HG02884 (cell line): Measurements from ENCODE around the gene ARHGAP23.
"Not testable (repeated sequence)": the region's sequence is repeated elsewhere in the genome, so short reads cannot be mapped to it uniquely, and the experiment has no call there.

Experiments used
- ATAC-seq: cut with Tn5 transposase; IDR thresholded peaks from one replicate; pipeline ENCODE4 v1.9.1; 2021; ENCODE audit warnings: mild to moderate bottlenecking, moderate library complexity; ENCODE audit not compliant: unreplicated experiment

ARHGAP23 gene

DNA sequence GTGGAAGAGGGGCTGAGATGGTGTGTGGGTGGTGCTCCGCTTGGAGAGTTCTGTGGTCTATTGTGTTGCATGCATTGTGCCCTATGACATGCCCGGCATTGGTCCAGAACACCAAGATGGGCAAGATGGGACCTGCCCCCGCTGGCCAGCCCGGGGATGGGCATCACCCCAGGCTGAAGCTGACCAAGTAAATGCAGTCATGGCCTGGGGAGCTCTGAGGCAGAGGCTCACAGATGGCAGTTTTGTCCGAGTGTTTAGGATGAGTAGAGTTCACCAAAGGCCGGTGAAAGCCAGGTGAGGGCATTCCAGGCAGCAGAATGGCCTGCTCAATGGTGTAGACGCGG, 54.4 kb downstream of the ARHGAP23 start:
- ATAC-seq = not testable (repeated sequence)

DNA sequence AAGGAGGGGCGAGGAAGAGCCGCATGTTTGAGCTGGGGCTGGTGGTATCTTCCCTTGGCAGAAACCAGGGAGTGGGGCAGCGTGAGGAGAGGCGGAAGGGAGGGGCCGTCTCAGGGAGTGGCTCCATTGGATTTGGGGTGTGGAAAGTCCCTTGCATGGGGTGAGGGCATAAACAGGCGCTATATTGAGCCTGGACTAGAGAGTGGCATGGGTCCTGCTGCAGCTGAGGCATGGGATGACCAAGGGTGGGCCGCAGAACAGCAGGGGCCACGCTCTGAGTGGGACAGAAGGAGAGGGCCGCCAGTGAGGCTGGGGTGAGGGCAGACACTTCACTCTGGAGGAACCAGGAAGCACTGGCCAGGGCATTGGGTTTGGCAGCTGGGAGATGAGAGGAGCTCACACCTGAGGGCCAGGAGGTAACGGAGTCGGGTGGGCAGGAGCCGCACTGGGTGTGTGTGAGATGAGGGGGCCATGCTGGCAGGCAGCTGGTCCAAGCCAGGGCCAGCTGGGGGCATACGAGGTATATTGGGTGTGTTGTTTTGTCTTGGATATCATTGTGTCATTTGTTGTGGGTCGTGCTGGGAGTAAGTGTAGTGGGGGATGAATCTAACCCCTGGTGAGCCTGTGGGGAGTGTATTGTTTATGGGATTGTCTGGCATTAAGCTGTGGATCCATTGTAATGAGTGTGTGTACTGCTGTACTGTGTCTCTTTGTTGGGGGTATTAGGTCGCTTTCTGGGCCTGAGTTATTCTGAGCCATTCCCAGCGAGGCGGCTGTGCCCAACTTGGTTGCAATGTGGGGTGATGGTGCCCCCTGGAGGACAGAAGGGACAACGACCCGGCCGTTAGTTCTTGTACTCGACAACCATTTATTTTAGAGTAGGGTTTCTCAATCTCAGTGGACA, 56.2 kb downstream of the ARHGAP23 start:
- ATAC-seq = not testable (repeated sequence)

DNA sequence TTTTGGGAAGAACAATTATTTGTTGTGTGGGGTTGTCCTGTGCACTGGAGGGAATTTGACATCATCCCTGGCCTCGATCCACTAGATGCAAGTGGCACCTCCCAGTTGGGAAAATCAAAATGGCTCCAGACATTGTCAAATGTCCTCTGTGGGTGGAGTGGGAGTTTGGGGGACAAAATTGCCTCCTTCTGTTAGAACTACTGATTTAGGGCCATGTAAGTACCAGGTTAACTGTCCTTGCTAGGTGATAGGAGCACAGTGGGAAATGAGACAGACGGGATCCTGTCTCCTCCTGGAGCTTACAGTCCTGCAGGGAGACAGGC, 56.8 kb downstream of the ARHGAP23 start:
- ATAC-seq = no peak

DNA sequence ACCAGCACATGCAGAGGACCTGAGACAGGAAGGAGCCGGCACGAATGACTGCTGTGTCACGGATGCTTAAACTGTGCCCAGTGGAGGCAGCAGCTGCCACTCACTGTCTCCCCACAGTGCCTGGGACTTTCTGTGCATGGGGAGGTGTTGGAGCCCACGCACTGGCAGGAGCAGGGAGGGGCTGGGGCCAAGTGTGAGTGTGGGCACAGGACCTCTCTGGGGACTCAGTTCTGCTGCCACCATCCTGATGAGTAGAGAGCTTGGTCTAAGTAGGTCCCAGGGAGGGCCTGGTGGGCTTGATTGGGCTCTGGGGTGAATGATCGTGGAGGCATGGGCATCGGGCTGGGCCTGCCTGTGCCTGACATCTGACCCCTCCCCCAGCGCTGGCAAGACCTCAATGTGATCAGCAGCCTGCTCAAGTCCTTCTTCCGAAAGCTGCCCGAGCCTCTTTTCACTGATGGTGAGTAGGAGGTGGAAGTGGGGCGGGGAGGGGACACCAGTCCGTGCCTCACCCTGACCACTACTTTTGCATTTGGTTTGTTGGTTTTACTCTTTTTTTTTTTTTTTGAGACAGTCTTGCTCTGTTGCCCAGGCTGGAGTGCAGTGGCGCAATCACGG, 57.5 kb downstream of the ARHGAP23 start:
- not testable (repeated sequence) for ATAC-seq

DNA sequence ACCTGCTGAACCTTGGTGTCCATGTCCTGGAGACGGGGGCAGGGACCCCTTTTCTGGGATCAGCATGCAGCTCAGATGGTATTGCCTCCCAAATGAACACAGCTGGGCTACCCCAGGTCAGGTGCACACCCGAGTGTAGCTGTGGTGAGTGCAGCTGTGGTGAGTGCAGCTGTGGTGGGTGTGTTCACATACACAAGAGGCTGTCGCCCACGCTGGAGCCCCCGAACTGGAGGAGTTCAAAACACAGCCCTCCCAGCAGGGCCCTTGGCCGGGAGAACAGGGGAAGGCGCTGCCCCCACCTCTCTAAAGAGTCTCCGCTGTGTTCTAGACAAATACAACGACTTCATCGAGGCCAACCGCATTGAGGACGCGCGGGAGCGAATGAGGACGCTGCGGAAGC, 61.5 kb downstream of the ARHGAP23 start:
- ATAC-seq = not testable (repeated sequence)

DNA sequence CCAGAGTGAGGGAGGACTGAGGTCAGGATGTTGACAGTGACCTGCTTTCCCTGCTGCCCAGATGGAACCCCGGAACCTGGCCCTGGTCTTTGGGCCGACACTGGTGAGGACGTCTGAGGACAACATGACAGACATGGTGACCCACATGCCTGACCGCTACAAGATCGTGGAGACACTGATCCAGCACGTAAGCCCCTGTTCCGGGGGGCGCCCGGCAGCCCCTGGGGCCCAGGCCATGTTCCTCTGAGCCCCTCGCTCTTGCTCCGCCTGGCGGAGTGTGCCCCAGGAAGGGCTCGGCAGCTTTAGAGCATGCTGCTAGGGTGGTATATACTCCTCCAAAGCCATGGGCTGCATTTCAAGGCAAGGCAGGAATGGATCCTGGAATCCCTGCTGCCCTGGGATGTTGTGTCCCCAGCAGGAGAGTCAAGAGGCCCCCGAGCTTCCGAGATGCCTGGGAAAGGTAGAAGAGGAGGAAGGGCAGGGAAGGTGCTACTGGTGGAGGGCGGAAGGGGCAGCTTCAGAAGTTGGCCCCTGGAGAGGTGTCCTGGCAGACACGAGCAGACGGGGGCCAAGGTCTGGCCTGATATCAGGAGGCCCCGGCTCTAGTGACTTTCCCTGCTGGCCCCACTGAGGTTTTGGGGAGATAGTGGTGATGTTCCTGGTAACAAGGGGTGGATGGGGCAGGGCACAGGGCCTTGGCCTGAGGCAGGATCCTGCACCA, 63.2 kb downstream of the ARHGAP23 start:
- not testable (repeated sequence) for ATAC-seq

DNA sequence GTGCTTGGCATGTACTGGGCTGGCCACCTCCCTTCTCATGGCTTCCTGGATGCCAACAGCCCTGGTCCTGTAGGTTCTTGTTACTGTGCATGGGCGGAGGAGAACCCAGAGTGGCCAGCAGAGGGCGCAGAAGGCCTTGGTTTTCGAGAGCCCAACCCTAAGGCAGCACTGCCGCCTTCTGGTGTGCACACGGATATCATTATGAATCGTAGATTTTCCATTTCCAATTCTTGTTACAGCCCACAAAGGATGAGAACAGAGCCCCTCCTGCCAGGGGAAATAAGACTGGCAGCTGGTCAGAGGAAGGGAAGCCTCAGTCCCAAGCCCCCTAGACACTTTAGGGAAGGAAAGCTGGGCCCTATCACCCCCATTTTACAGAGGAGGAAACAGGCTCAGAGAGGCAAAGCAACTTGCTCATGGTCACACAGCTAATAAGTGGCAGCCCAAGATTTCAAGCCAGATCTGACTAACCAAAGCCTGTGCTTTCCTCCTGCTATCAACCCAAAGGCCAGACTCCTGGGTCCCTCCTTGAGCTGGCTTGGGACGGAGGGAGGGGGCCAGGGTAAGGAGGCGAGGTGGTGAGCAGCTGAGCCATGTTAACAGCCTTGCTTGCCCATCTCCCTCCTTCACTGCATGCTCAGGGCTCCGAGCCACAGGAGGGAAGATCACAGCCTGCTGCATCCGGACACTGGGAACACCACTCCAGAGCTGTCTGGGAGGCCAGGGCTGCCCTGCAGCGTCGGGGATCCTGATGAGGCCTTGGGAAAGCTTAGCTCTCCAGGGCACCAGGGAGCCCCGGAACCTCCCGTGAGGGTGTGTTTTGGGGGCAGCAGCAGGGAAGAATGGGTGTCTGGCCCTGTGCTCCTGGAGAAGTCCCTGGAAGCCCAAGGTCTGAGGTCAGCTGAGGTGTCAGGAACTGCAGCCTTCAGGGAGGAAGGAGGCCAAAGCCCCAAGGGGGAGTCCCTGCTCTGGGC, 64.1 kb downstream of the ARHGAP23 start:
- not testable (repeated sequence) for ATAC-seq

DNA sequence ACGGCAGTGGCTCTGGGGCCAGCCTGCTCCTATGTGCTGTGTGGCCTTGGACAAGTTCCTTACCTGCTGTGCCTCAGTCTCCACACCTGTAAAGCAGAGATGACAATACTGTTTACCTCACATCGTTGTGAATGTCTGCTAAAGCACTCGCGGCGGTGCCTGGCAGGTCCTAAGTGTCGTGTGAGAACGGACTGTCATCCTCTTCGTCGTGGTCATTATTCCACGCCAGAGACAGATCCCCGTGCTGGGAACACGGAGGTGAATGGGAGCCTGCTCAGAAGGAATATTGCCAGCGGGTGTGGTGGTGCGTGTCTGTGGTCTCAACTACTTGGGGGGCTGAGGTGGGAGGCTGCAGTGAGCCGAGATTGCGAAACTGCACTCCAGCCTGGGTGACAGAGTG, 65.9 kb downstream of the ARHGAP23 start:
- not testable (repeated sequence) for ATAC-seq

DNA sequence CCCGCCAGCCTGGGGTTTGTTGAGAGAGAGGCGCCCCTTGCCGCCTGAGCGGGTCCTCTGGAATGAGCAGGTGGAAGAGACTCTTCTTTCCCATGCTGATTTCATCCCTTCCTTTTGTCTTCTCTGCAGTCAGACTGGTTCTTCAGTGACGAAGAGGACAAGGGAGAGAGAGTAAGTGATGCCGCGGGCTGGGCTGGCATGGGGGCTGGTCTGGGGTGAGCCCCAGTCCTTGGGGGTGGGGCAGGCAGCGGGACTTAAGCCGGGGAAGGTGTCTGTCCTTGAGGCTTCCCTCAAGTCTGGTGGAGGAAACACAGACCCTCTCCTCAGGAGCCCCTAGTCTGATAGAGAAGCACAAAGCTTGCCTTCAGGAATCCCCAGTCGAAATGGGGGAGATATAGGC, 69.4 kb downstream of the ARHGAP23 start:
- not testable (repeated sequence) for ATAC-seq

DNA sequence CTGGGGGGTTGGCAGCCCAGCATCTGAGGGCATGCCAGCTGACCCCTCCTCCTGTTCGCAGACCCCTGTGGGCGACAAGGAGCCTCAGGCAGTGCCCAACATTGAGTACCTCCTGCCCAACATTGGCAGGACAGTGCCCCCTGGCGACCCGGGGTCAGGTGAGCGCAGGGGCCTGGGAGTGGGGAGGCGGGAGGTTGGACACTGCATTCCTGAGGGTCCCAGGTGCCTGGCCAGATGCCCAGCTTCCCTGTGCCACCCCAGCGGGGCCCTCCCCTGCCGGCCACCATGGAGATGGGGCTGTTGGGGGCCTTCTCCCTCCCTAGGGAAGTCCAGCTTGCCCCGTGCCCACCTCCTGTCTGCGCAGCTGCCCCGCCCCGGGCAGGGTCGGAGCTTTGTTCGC, 70.1 kb downstream of the ARHGAP23 start:
- ATAC-seq = no peak

DNA sequence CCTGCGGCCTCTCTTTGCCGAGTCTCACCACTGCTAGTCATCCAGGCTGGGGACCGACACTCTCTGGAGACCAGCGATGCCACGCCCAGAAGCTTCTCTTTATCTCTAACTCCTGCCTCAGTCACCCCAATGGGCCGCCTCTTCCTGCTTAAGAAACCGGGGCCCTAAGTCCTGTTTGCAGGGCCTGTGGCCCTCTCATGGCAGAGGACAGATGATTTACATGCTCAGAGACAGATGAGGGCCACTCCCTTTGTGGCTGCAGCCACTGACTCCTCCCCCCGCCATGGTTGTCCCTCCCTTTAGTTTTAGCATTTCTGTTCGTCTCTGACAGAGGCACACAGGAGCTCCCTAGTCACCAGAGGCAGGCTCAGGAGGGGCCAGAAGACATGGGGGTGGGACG, 71.0 kb downstream of the ARHGAP23 start:
- not testable (repeated sequence) for ATAC-seq

DNA sequence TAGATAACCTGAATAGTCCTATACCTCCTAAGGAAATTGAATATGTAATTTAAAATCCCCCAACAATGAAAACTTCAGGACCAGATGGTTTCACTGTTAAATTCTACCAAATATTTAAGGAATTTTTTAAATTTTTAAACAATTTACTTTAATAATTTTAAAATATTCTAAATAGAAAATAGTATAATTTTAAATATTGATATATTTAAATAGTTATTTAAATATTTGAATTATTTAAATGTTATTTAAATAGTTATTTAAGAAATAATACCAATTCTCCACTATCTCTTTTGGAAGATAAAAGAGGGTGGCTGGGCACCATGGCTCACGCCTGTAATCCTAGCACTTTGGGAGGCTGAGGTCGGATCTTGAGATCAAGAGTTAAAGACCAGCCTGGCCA, 73.5 kb downstream of the ARHGAP23 start:
- ATAC-seq = not testable (repeated sequence)

DNA sequence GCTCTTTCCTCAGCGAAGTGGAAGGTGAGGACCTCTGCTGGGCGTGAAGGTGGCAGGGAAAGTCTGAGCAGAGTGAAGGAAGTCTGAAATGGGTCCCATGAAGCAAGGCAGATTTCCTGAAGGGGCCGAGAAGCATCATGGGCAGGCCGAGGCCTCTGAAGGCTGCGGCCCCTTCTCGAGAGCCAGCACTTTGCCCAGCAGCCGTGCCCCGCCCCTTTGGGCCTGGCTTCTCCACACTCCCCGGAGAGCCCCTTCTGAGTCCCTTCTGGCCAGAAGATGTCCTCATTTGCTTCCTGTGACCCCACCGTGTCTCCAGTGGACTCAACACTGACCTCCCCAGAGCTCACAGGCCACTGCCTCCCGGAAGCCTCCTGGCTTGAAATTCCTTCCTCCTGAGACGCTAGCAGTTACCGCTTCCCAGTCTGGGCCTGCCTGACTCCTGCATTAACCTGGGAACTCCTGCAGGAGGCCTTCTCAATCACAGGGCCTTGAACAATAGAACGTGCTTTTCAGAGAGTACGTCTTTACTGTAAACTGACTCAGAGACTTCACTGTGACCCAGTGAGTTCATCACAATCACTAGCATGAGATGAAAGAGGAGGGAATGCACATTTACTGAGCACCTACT, 75.1 kb downstream of the ARHGAP23 start:
- not testable (repeated sequence) for ATAC-seq

DNA sequence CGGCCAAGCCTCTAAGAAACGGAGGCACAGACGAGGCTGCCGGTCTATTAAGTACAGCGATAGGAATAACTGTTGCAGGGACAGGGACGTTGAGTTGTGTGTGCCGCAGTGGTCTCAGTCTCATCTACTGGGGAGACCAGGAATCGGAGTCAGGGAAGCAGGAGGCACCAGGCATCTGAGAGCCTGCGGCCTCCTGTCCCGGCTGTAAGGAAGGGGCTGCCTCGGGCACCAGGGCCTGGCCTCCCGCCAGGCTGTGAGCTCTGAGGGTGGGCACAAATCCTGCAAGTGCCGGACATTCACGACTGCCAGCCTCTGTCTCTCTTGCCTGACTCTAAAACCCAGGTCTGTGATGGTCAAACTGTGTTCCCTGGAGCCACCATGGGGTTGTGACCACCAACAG, 76.0 kb downstream of the ARHGAP23 start:
- no peak for ATAC-seq

DNA sequence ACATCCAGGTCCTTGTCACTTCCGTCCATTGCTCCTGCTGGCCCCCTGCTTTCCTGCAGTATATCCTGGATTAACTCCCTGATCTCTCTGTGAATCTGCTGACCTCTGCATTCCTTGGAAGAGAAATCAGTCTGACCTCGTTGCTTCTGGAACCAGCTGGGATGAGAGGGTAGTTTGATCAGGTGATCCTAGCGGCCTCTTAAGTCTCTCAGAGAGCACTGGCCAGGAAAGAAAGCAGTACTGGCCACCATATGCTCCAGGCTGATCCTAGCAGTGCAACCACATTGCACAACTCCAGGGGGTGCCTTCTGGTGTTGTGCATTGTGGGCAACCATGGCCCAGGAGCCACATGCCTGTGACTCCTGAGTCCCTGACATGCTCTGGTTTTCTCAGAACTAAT, 79.2 kb downstream of the ARHGAP23 start:
- no peak for ATAC-seq

DNA sequence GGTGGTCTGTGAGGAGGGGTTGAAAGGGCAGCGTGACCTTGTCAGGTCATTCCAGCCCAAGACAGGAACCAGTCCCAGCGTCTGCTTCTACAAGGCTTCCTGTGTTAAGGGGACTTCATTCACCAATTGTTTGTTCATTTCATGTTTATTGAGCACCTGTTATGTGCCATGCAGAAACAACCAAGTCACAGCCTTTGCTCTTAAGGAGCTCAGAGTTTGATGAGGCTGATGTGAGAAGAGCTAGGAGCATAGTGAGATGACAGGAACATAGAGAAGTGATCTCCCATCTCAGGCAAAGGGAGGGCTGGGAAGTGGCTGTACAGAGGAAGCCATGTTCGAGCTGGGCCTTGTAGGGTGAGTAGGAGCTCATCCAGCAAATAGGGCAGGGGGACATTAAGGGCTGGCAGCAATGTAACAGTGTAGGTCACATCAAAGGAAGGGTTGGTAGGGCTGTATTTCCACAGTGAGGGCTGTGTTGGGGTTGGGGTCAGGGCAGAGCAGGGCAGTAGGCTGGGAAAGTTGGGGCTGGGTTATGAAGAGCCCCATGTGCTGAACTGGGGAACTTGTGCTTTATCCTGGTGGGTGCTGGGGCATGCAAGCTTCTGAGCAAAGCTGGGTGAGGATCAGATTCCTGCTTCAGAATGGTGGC, 79.8 kb downstream of the ARHGAP23 start:
- no peak for ATAC-seq

DNA sequence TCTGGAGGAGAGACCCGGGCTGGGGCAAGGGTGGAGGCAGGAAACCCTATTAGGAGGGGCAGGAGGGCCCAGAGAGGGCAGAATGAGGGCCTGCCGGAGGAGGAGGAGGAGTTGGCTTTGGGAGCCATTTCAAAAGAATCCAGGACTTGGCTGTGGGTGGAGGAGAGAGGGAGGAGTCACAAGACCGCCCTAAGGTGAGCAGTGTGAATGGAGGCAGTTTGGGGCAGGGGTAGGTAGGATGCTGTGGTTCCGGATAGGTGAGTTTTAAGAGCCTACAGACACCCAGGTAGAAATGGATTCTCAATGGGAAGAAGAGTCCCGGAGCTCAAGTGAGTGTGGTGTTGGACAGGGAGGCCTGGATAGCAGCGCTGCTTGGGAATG, 80.3 kb downstream of the ARHGAP23 start:
- no peak for ATAC-seq

DNA sequence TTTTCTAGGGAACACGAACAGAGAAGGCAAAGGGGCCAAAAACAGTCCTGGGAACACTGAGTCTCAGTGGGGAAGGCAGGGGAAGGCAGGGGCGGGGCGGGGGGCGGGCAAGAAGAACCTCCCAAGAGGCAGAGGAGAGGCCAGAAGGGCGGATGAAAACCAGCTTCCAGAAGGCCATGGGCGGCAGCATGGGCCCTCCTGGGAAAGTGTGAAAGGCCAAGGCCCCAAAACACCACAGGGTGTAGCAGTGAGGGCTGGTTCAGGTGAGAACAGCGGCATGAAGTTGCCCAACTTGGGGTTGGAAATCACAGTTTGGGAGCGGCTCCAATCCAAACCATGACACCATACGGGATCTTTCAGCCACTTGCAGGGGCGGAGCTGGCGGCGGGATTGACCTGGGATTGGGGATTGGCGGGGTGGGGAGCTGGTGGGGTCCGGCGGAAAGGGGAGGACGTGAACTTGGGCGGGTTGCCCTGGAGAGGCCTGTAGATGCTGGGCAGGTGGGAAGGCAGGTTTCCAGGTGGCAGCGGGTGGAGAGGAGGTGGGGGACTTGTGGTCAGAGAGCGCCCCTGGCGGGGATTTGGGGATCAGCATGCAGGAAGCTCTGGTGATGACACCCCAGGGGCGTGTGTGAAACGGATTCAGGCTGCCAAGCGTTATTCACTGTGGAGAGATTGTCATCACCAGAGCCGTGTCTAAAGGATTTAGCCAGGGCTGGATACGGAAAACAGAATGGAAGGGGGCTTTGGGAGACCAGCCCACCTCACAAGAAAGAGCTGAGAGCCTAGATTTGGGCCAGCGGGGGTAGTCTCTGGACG, 80.9 kb downstream of the ARHGAP23 start:
- no peak for ATAC-seq
